Endothelial cell of umbilical vein (primary cell): Measurements from ENCODE around the gene IQCH. TPM values are rescaled to one million over a fixed set of nuclear protein-coding genes. Genes with fewer than 3 reads are reported as not detected.

Experiments
- BruUV-seq: library from RNA; stranded (reverse); fragments of 400-500 nt; replicated peaks from 2 replicates; lab custom pipeline; 2021; lab: Mats Ljungman, UMichigan
- CTCF ChIA-PET: fragments of 300-600, 350-600 bp; sonication (Branson Sonifier 250); formaldehyde crosslinking; loops from one replicate; lab custom pipeline; 2021; ENCODE audit warnings: antibody characterized with exemption, inconsistent platforms; lab: Charles Lee
- POLR2A ChIA-PET: fragments of 300-600, 350-600 bp; sonication (Branson Sonifier 250); formaldehyde crosslinking; loops from one replicate; lab custom pipeline; 2021; ENCODE audit warnings: antibody characterized with exemption, inconsistent platforms; lab: Charles Lee
- DNase-seq: peaks from one replicate; pipeline ENCODE4 v3.0.0-alpha.2; 2011; ENCODE audit warnings: low read depth, low spot score
- FAIRE-seq: peaks from 2 replicates; lab custom pipeline; 2011; peaks lifted over from hg19 to GRCh38; lab: Jason Lieb, UNC
- H2AFZ ChIP-seq: 2 replicates; pipeline ENCODE4 v1.6.0; 2012; ENCODE audit warnings: low read depth, low read length, control low read depth, inconsistent platforms
- H3K27ac ChIP-seq: 2 replicates; pipeline ENCODE4 v1.5.1; 2011; ENCODE audit warnings: low read depth, mild to moderate bottlenecking, control low read depth, low read length, moderate library complexity; ENCODE audit not compliant: insufficient read depth
- H3K27me3 ChIP-seq, 2 experiments: 2 replicates each; pipeline versions ENCODE4 v1.6.0 to v1.6.1; 2011; ENCODE audit warnings: low read length in 2 of 2, mixed read lengths in 1 of 2; ENCODE audit not compliant: control insufficient read depth in 2 of 2, insufficient read depth in 2 of 2
- H3K36me3 ChIP-seq, 2 experiments: 2 replicates in 1 of 2; 3 replicates in 1 of 2; pipeline ENCODE4 v1.5.1; 2011; ENCODE audit warnings: low read length in 2 of 2, mild to moderate bottlenecking in 1 of 2, moderate library complexity in 1 of 2; ENCODE audit not compliant: control insufficient read depth in 2 of 2, insufficient read depth in 2 of 2; ENCODE audit errors: extremely low read depth in 1 of 2
- H3K4me1 ChIP-seq: 3 replicates; pipeline ENCODE4 v1.5.1; 2011; ENCODE audit warnings: mild to moderate bottlenecking, low read length; ENCODE audit not compliant: control insufficient read depth, insufficient read depth; ENCODE audit errors: extremely low read depth
- H3K4me2 ChIP-seq: 2 replicates; pipeline ENCODE4 v1.6.1; 2011; ENCODE audit warnings: low read length, control low read depth, mixed read lengths; ENCODE audit not compliant: insufficient read depth
- H3K4me3 ChIP-seq, 3 experiments: fragments of 200-600 bp in 1 of 3; sonication (generic), shearing (Covaris generic) in 1 of 3; replicated peaks in 1 of 3; 2 replicates each; pipeline ENCODE4 v1.5.1; 2011 to 2016; ENCODE audit warnings: control low read depth in 3 of 3, low read length in 3 of 3, mild to moderate bottlenecking in 2 of 3, inconsistent platforms in 1 of 3, low read depth in 1 of 3, moderate library complexity in 1 of 3; ENCODE audit not compliant: insufficient read depth in 1 of 3
- H3K79me2 ChIP-seq: 2 replicates; pipeline ENCODE4 v1.6.0; 2012; ENCODE audit warnings: low read length, inconsistent platforms; ENCODE audit not compliant: control insufficient read depth, insufficient read depth
- H3K9ac ChIP-seq: replicated peaks from 2 replicates; pipeline ENCODE3; 2011; ENCODE audit warnings: low read length, control low read depth; ENCODE audit not compliant: insufficient read depth; ENCODE audit errors: extremely low read depth
- H3K9me1 ChIP-seq: replicated peaks from 3 replicates; pipeline ENCODE4 v1.6.0; 2011; ENCODE audit warnings: mild to moderate bottlenecking, low read length; ENCODE audit not compliant: control insufficient read depth, insufficient read depth; ENCODE audit errors: extremely low read depth
- H3K9me3 ChIP-seq: replicated peaks from 2 replicates; pipeline ENCODE4 v1.5.1; 2012; ENCODE audit warnings: low read length, inconsistent platforms; ENCODE audit not compliant: control insufficient read depth, insufficient read depth
- H4K20me1 ChIP-seq: replicated peaks from 2 replicates; pipeline ENCODE3; 2011; ENCODE audit warnings: mild to moderate bottlenecking, low read length; ENCODE audit not compliant: control insufficient read depth, insufficient read depth; ENCODE audit errors: extremely low read depth
- EZH2 ChIP-seq: IDR thresholded peaks from 2 replicates; pipeline ENCODE4 v1.6.1; 2012; ENCODE audit warnings: borderline replicate concordance, low read depth, mild to moderate bottlenecking, moderate library complexity, low read length, inconsistent platforms; ENCODE audit not compliant: severe bottlenecking
- FOS ChIP-seq: IDR thresholded peaks from 2 replicates; pipeline ENCODE4 v1.6.1; 2011; ENCODE audit warnings: mild to moderate bottlenecking, low read length, moderate library complexity, borderline replicate concordance; ENCODE audit not compliant: insufficient read depth
- GATA2 ChIP-seq: IDR thresholded peaks from 2 replicates; pipeline ENCODE4 v1.7.0; 2011; ENCODE audit warnings: low read depth, mild to moderate bottlenecking, moderate library complexity, mixed read lengths, low read length; ENCODE audit not compliant: insufficient read length, insufficient read depth
- JUN ChIP-seq: IDR thresholded peaks from 2 replicates; pipeline ENCODE4 v1.6.1; 2011; ENCODE audit warnings: borderline replicate concordance, low read depth; ENCODE audit not compliant: insufficient read length, insufficient read depth
- MYC ChIP-seq: IDR thresholded peaks from one replicate; pipeline ENCODE4 v1.6.1; 2011; ENCODE audit warnings: mild to moderate bottlenecking, low read depth, low read length
- POLR2A ChIP-seq: IDR thresholded peaks from 2 replicates; pipeline ENCODE4 v1.6.1; 2012; ENCODE audit warnings: low read depth, mild to moderate bottlenecking, control low read depth, low read length
- POLR2AphosphoS5 ChIP-seq: IDR thresholded peaks from 2 replicates; pipeline ENCODE4 v1.6.1; 2012; ENCODE audit warnings: low read depth, mild to moderate bottlenecking, control low read depth, low read length, moderate library complexity; ENCODE audit not compliant: insufficient read depth
- dilution Hi-C: fragments of 300-500 bp; cut with MboI; formaldehyde crosslinking; loops from one replicate; pipeline ENCODE4 v1.15.0; 2019; ENCODE audit warnings: low sequenced_read_pairs; ENCODE audit not compliant: extremely low pct_ligation_motif_present
- intact Hi-C: fragments of 100-400 bp; cut with micrococcal nuclease; formaldehyde crosslinking; loops from one replicate; pipeline ENCODE4 v1.10.0; 2022
- polyA plus RNA-seq, 4 experiments: library from polyadenylated mRNA; depleted of rRNA in 3 of 4; stranded (reverse) in 3 of 4; unstranded in 1 of 4; fragments of >200 nt; gene quantifications; 2 replicates each; pipeline versions ENCODE4 v1.2.1 to v1.2.3, GENCODE V29; 2011 to 2012; ENCODE audit warnings: missing spikeins in 1 of 4
- total RNA-seq: library from RNA; stranded (reverse); gene quantifications from 2 replicates; pipeline ENCODE4 v1.2.3, GENCODE V29; 2021
- TF ChIP-seq, protein P1 (sequence below), 2 donors: IDR thresholded peaks; 1 replicate in 1 of 2; 2 replicates in 1 of 2; pipeline ENCODE4 v1.5.1; 2011; ENCODE audit warnings: low read length in 2 of 2, mild to moderate bottlenecking in 2 of 2, moderate library complexity in 2 of 2, control low read depth in 1 of 2, inconsistent platforms in 1 of 2, low read depth in 1 of 2; ENCODE audit not compliant: insufficient read depth in 1 of 2; ENCODE audit errors: extremely low read depth in 1 of 2
- TF ChIP-seq, protein P2 (sequence below): IDR thresholded peaks from 2 replicates; pipeline ENCODE4 v1.6.1; 2011; ENCODE audit not compliant: insufficient read depth, insufficient read length

IQCH gene
- total and polyA plus RNA-seq, 2 donors (not counting 3 experiments of a cell fraction or from before 2014, with no cell fraction given), result 0.29 to 0.51 TPM

DNA sequence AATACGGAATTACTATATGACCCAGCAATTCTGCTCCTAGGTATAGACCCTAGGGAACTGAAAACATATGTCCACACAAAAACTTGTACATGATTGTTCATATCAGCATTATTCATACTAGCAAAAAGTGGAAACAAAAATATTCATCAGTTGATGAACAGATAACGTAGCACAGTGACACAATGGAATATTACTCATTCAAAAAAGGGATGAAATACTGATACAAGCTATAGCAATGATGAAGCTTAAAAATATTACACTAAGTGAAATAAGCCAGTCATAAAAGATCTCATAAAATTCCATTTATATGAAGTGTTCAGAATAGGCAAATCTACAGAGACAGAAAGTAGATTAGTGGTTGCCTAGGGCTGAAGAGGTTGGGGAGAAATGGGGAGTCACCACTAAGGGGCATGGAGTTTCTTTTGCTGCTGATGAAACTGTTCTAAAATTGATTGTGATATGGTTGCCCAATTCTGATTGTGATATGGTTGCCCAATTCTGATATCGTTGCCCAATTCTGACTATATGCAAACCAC, 276.9 kb downstream of the IQCH start:
- Histone ChIP-seq H3K4me2 (no peak overlapping the region), H2AFZ (no peak overlapping the region), H3K79me2 (no peaks in the 10 kb centered on the region), H3K27ac (no peak overlapping the region), H3K4me3 (no peak overlapping the region), H3K9ac (no peak overlapping the region), H3K4me1 (no peaks in the 10 kb centered on the region), H3K9me3 (no peaks in the 10 kb centered on the region), H3K27me3 (no peaks in the 10 kb centered on the region), H4K20me1 (no peaks in the 10 kb centered on the region), H3K36me3 (peaks cover 0 to 2% of the 10 kb centered on the region in 2 experiments), H3K9me1 (no peaks in the 10 kb centered on the region)
- dilution Hi-C loops, result no loop called here
- peak; percentile 9 for DNase-seq
- FAIRE-seq, result no peak
- ChIA-PET CTCF (no interaction called here), POLR2A (interaction anchor here (0.7 kb wide), 1 partner anchor 642 kb away, joined by 3 read pairs; no protein-coding TSS in a partner anchor)
- BruUV-seq, result no TSS peak
- intact Hi-C loops, result loop anchor here (10.0 kb wide), 1 partner anchor 523 kb away; the partner anchor contains the start of gene PIAS1
- TF ChIP-seq GATA2 (peak; percentile 35), EZH2 (no peak), POLR2A (no peak)
- TF ChIP-seq, protein P1, sequence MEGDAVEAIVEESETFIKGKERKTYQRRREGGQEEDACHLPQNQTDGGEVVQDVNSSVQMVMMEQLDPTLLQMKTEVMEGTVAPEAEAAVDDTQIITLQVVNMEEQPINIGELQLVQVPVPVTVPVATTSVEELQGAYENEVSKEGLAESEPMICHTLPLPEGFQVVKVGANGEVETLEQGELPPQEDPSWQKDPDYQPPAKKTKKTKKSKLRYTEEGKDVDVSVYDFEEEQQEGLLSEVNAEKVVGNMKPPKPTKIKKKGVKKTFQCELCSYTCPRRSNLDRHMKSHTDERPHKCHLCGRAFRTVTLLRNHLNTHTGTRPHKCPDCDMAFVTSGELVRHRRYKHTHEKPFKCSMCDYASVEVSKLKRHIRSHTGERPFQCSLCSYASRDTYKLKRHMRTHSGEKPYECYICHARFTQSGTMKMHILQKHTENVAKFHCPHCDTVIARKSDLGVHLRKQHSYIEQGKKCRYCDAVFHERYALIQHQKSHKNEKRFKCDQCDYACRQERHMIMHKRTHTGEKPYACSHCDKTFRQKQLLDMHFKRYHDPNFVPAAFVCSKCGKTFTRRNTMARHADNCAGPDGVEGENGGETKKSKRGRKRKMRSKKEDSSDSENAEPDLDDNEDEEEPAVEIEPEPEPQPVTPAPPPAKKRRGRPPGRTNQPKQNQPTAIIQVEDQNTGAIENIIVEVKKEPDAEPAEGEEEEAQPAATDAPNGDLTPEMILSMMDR (IDR thresholded peaks at IDR 0.05; ENCODE audit: extremely low read depth in 1 of 2, insufficient read depth in 1 of 2, low read depth in 1 of 2, low read length in 2 of 2), result no peak

DNA sequence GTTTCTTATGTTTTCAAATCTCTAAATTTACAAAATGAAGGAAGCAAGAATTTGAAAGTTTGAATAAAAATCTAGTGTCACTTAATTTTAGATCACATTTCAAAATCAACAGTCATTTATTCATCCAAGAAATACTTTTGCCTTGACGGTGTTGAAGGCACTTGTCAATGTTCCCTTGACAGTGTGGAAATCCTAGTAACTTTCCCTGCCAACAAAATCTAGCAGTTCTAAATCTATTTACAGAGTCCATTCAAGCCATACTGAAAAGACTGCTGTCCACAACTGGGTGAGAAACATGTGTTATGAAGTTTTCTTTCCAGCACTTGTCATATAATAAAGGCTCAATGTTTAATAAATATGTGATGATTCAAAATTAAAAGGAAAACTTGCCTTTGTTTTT, 279.3 kb downstream of the IQCH start:
- no peak overlapping the region for H3K4me3 ChIP-seq
- no peaks in the 10 kb centered on the region for H3K9me3 ChIP-seq
- dilution Hi-C loops, result no loop called here
- H3K27me3 ChIP-seq, result no peaks in the 10 kb centered on the region
- no TSS peak for BruUV-seq
- no peaks in the 10 kb centered on the region for H3K36me3 ChIP-seq
- no peaks in the 10 kb centered on the region for H3K9me1 ChIP-seq
- no peak for DNase-seq
- no peak overlapping the region for H3K9ac ChIP-seq
- ChIA-PET POLR2A (no interaction called here), CTCF (no interaction called here)
- no peaks in the 10 kb centered on the region for H3K79me2 ChIP-seq
- intact Hi-C loops, result loop anchor here (10.0 kb wide), 1 partner anchor 521 kb away; the partner anchor contains the start of gene PIAS1
- TF ChIP-seq POLR2A, result no peak
- TF ChIP-seq, protein P1 (IDR thresholded peaks at IDR 0.05; ENCODE audit: extremely low read depth in 1 of 2, insufficient read depth in 1 of 2, low read depth in 1 of 2, low read length in 2 of 2), result no peak
- TF ChIP-seq POLR2AphosphoS5, result no peak
- no peak for TF ChIP-seq FOS
- TF ChIP-seq GATA2, result no peak
- TF ChIP-seq JUN, result no peak
- TF ChIP-seq, protein P2, sequence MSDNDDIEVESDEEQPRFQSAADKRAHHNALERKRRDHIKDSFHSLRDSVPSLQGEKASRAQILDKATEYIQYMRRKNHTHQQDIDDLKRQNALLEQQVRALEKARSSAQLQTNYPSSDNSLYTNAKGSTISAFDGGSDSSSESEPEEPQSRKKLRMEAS, result no peak
- no peak for TF ChIP-seq MYC
- no peak for TF ChIP-seq EZH2
- H3K4me2 ChIP-seq, result no peak overlapping the region
- no peak for FAIRE-seq
- no peak overlapping the region for H2AFZ ChIP-seq
- no peaks in the 10 kb centered on the region for H3K4me1 ChIP-seq
- H4K20me1 ChIP-seq, result no peaks in the 10 kb centered on the region
- no peak overlapping the region for H3K27ac ChIP-seq
